ENCODE results near the gene STUB1.

- no peak for TF ChIP-seq CTCF (conservative IDR thresholded peaks at IDR 0.05)
- TF ChIP-seq ZFX (IDR thresholded peaks at IDR 0.05), result no peak
Observed at GRCh38 chr16:630815-631405, 49.3 kb upstream of the STUB1 start, which contains the start of gene WFIKKN1.

Data from C4-2B (cell line).